Thymus (tissue), 11 donors: ENCODE results near the gene ELF5. TPM values are rescaled to one million over a fixed set of nuclear protein-coding genes. Genes with fewer than 3 reads are reported as not detected.

Source experiments
- DNase-seq, 9 donors: peaks; one replicate each; pipeline ENCODE4 v3.0.0-alpha.2; 2013; ENCODE audit warnings: low spot score in 9 of 9, low read depth in 6 of 9, missing footprints in 1 of 9
- H3K27ac ChIP-seq, 2 donors: one replicate each; pipeline ENCODE4 v1.5.1; 2013; ENCODE audit warnings: control low read depth in 1 of 2, low read depth in 1 of 2, low read length in 1 of 2, mild to moderate bottlenecking in 1 of 2, moderate library complexity in 1 of 2
- H3K27me3 ChIP-seq, 2 donors: one replicate each; pipeline ENCODE4 v1.5.1; 2013; ENCODE audit warnings: low read length in 1 of 2; ENCODE audit not compliant: control insufficient read depth in 2 of 2, insufficient read depth in 1 of 2
- H3K36me3 ChIP-seq, 2 donors: one replicate each; pipeline ENCODE4 v1.5.1; 2013; ENCODE audit warnings: low read length in 1 of 2, mild to moderate bottlenecking in 1 of 2, moderate library complexity in 1 of 2; ENCODE audit not compliant: control insufficient read depth in 2 of 2, insufficient read depth in 2 of 2
- H3K4me1 ChIP-seq, 2 donors: one replicate each; pipeline ENCODE4 v1.5.1; 2013; ENCODE audit warnings: low read length in 2 of 2; ENCODE audit not compliant: control insufficient read depth in 2 of 2, insufficient read depth in 2 of 2
- H3K4me3 ChIP-seq, 2 donors: one replicate each; pipeline ENCODE4 v1.5.1; 2013; ENCODE audit warnings: low read length in 2 of 2, control low read depth in 1 of 2, mild to moderate bottlenecking in 1 of 2
- H3K9me3 ChIP-seq, 2 donors: one replicate each; pipeline ENCODE4 v1.5.1; 2013; ENCODE audit warnings: low read length in 1 of 2, mild to moderate bottlenecking in 1 of 2; ENCODE audit not compliant: control insufficient read depth in 2 of 2, insufficient read depth in 1 of 2
- WGBS: extraction: QIAGEN DNeasy Blood & Tissue Kit; methylation state at CpG from one replicate; pipeline ENCODE4 v1.1.7; 2013; 5-methylcytosine and 5-hydroxymethylcytosine counted together
- polyA plus RNA-seq: library from polyadenylated mRNA; stranded (reverse); fragments of 200-250 nt; gene quantifications from one replicate; pipeline ENCODE4 v1.2.3, GENCODE V29; 2013
- total RNA-seq: library from RNA; stranded (reverse); fragments of 120-200 nt; gene quantifications from one replicate; pipeline ENCODE4 v1.2.4, GENCODE V29; 2013
- donor health status: healthy.

The ELF5 gene
- total and polyA plus RNA-seq, 2 donors = 0.52 to 4.5 TPM

GRCh38 chr11:34473603-34474169, 39.9 kb downstream of the ELF5 start:
- Histone ChIP-seq H3K27me3 (no peaks in the 10 kb centered on the region), H3K36me3 (peaks cover 30 to 36% of the 10 kb centered on the region in 2 donors), H3K4me3 (no peak overlapping the region), H3K27ac (no peak overlapping the region), H3K9me3 (no peaks in the 10 kb centered on the region), H3K4me1 (no peaks in the 10 kb centered on the region)
- no peak for DNase-seq
- WGBS = 99% methylated on average over 4 of the region's 4 CpGs

DNA sequence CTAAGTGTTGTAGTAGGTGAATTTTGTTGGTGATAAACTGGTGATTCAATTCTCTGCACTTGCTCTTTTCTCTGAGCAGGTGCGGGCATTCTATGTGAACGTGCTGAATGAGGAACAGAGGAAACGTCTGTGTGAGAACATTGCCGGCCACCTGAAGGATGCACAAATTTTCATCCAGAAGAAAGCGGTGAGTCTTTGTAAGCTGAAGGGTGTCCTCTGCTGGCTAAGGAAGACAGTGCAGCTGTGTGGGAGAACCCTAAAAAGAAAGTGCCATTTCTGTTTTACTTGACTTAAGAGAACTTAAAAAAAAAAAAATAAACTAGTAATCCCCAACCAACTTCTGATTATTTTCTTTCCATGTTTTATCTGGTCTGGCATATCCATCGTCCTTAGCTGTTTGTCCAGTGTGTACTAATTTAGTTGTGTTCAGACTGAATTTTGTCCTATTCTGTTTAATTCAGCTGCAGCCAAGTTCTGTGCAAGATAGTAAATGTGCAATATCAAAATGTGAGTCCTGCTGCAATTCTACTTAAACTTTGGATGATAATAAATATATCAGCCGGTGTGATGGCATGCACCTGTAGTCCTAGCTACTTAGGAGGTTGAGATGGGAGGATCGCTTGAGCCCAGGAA, 45.3 kb downstream of the ELF5 start:
- H3K27me3 ChIP-seq = no peaks in the 10 kb centered on the region
- WGBS = 50% methylated on average over 8 of the region's 8 CpGs
- no peak overlapping the region for H3K27ac ChIP-seq
- peak; percentile 19 to 71 (median 41) for DNase-seq
- no peaks in the 10 kb centered on the region for H3K9me3 ChIP-seq
- no peak overlapping the region for H3K4me3 ChIP-seq
- H3K36me3 ChIP-seq = peaks cover 46 to 64% of the 10 kb centered on the region in 2 donors
- no peaks in the 10 kb centered on the region for H3K4me1 ChIP-seq

DNA sequence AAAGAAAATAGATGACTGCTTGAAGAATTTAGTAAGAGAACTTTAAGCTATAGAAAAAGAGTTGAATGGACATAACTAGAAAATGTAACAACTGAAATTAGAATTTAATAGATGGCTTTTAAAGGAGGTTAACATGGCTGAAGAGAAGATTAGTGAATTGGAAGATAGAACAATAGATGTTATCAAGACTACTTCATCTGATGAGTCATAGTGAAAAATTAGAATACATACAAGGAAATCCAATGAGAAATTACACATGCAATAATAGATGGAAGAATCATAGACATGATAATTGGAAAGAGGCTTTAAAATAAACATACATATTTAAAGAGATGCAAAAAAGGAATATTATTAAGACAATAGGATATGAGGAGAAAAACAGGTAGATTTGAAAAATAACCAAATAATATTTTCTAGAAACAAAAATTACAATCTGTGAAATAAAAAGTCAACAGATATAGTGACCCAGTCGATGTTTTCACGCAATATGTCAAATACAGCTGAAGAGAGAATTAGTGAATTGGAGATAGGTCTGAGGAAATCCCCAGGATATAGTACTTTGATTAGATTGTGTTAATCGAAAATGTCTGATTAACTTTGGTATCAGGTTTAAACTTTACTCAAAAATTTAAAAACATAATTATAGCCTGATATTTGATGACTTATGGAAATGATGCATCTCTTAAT, 46.6 kb downstream of the ELF5 start:
- no peak overlapping the region for H3K4me3 ChIP-seq
- peaks cover 47 to 62% of the 10 kb centered on the region in 2 donors for H3K36me3 ChIP-seq
- 97% methylated on average over 3 of the region's 3 CpGs for WGBS
- DNase-seq = no peak
- no peaks in the 10 kb centered on the region for H3K9me3 ChIP-seq
- no peaks in the 10 kb centered on the region for H3K27me3 ChIP-seq
- no peak overlapping the region for H3K27ac ChIP-seq
- no peaks in the 10 kb centered on the region for H3K4me1 ChIP-seq

DNA sequence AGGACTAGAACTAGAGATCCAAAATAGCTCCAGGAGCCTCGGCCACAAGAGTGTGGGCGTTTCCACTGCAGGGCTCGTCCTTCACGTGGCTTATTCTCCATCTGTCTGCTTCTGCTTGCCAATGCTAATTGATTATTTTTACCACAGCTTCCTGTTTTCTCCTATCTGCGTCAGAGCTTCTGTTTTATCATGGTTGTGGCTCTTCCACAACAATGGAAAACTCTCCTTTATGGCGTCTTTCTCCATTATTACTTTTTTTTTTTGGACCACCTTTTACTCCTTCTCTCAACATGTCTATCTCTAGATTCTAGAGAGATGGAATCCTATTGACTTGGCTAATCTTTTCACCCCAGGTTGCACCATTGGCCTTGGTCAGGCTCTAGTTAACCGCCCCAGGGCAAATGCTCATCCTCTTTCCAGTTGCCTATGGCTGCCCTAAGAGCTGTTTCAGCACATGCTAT, 49.0 kb downstream of the ELF5 start:
- no peak overlapping the region for H3K4me3 ChIP-seq
- WGBS = 63% methylated on average over 7 of the region's 7 CpGs
- DNase-seq = no peak
- no peaks in the 10 kb centered on the region for H3K9me3 ChIP-seq
- no peaks in the 10 kb centered on the region for H3K4me1 ChIP-seq
- H3K27ac ChIP-seq = no peak overlapping the region
- no peaks in the 10 kb centered on the region for H3K27me3 ChIP-seq
- H3K36me3 ChIP-seq = peaks cover 40 to 55% of the 10 kb centered on the region in 2 donors

GRCh38 chr11:34461215-34461614, 52.4 kb downstream of the ELF5 start:
- H3K4me3 ChIP-seq = no peak overlapping the region
- WGBS = 97% methylated on average over 14 of the region's 14 CpGs
- H3K4me1 ChIP-seq = no peaks in the 10 kb centered on the region
- H3K27me3 ChIP-seq = no peaks in the 10 kb centered on the region
- H3K27ac ChIP-seq = no peak overlapping the region
- H3K36me3 ChIP-seq = peaks cover 48 to 69% of the 10 kb centered on the region in 2 donors
- H3K9me3 ChIP-seq = no peaks in the 10 kb centered on the region
- DNase-seq = no peak

GRCh38 chr11:34460278-34460677, 53.3 kb downstream of the ELF5 start:
- Histone ChIP-seq H3K27ac (no peak overlapping the region), H3K4me3 (no peak overlapping the region), H3K4me1 (no peaks in the 10 kb centered on the region), H3K27me3 (no peaks in the 10 kb centered on the region), H3K36me3 (peaks cover 45 to 67% of the 10 kb centered on the region in 2 donors), H3K9me3 (no peaks in the 10 kb centered on the region)
- DNase-seq = no peak
- 99% methylated on average over 4 of the region's 4 CpGs for WGBS

DNA sequence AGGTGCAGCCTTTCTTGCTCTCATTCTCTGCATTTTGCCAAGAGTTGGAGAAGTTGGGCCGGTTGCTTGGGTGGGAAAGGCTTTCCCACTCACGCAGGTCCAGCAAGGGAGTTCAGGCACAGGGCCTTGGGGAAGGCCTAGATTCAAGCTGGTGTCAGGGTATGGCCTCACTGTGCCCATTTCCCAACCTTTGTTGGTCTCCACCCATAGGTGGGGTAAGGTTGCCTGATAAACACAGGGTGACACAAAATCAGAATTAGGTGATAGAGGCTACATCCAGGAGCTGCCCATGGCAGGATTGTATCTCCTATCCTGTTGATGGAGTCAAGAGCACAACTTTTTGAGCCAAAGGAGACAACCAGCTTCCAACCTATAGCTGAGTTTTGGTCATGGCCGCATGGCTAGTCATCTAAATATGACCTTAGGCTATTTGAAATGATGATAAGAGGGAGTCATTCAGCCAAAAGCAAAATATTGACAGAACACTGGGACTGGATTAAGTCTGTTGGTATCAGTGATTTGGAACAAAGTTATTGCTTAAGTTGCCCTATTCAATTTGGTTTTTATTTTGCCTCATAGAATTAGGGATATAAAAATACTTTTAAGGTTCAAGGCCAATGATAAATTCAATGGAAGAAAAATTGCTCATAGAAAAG, 54.0 kb downstream of the ELF5 start:
- no peak overlapping the region for H3K4me3 ChIP-seq
- no peaks in the 10 kb centered on the region for H3K4me1 ChIP-seq
- 97% methylated on average over 3 of the region's 3 CpGs for whole genome bisulfite sequencing

DNA sequence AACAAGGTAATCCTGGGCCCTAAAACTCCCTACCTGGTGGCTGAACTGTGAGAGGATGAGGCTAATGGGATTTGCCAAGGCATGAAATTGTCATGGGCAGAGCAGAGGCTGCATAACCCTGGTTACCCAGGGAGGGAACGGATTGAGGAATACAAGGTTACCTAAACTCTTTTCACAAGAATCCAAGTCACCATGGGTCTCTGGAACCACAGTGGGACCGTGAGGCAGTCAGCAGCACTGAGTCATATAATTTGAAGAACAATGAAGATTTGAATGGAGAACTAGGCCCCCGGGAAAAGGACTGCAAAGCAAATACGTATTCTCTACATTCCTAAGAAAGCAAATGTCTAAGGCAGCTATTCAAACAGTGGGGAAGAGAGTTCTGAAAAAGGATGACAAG, 55.1 kb downstream of the ELF5 start:
- WGBS = 94% methylated on average over 4 of the region's 4 CpGs
- peaks cover 42 to 71% of the 10 kb centered on the region in 2 donors for H3K36me3 ChIP-seq
- no peak for DNase-seq

More for the DNA sequence above, 54.0 kb downstream of the ELF5 start:
- DNase-seq = no peak
- Histone ChIP-seq H3K36me3 (peaks cover 45 to 70% of the 10 kb centered on the region in 2 donors), H3K27me3 (no peaks in the 10 kb centered on the region), H3K27ac (no peak overlapping the region), H3K9me3 (no peaks in the 10 kb centered on the region)

DNA sequence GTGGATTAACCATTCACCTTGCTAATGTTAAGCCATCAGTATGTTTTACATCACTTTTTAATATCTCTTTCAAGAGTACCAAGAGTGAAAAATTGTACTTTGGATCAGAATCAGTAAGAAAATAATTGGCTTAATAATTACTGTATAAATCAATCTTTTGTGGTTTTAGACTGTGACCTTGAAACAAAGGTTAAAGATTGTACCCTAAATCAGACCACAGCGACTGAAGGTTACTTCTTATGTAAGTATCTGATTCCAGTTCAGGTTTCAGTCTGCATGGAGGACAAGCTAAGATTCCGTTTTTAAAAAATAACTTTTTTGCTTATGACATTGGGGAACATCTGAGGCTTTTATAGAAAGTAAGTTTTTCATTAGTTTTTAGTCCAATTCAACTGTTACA, 56.0 kb downstream of the ELF5 start:
- no peaks in the 10 kb centered on the region for H3K27me3 ChIP-seq
- H3K4me3 ChIP-seq = no peak overlapping the region
- H3K27ac ChIP-seq = no peak overlapping the region
- 96% methylated on average over 2 of the region's 2 CpGs for WGBS
- H3K9me3 ChIP-seq = no peaks in the 10 kb centered on the region
- no peaks in the 10 kb centered on the region for H3K4me1 ChIP-seq
- no peak for DNase-seq
- peaks cover 40 to 74% of the 10 kb centered on the region in 2 donors for H3K36me3 ChIP-seq

More for the DNA sequence above, 55.1 kb downstream of the ELF5 start:
- Histone ChIP-seq H3K27me3 (no peaks in the 10 kb centered on the region), H3K4me1 (no peaks in the 10 kb centered on the region), H3K27ac (no peak overlapping the region), H3K4me3 (no peak overlapping the region), H3K9me3 (no peaks in the 10 kb centered on the region)
